Measurements from ENCODE around the gene ZCWPW2. TPM values are rescaled to one million over a fixed set of nuclear protein-coding genes. Genes with fewer than 3 reads are reported as not detected.

ZCWPW2 gene
- total and polyA plus RNA-seq, 10 donors, result 0.34 to 0.76 (median 0.37) TPM; not detected in 3

GRCh38 chr3:28467414-28467813 is 118.9 kb downstream of the ZCWPW2 start:
- no peaks in the 10 kb centered on the region for H3K27me3 ChIP-seq (replicated peaks in 1 of 7)
- DNase-seq, result no peak
- TF ChIP-seq POLR2A (IDR thresholded peaks at IDR 0.05) (no peak), CTCF (IDR thresholded peaks at IDR 0.05 in 8 of 11, conservative IDR thresholded peaks at IDR 0.05 in 3 of 11) (no peak), POLR2AphosphoS5 (IDR thresholded peaks at IDR 0.05) (no peak)
- H3K27ac ChIP-seq, result no peak overlapping the region
- no peaks in the 10 kb centered on the region for H3K36me3 ChIP-seq
- H3K4me1 ChIP-seq, result no peaks in the 10 kb centered on the region
- H3K4me3 ChIP-seq, result no peak overlapping the region
- H3K9me3 ChIP-seq, result peaks cover 0 to 23% (median 12%) of the 10 kb centered on the region in 8 donors
- intact Hi-C loops (cut with DNase I; ENCODE audit: low total_unique reads), result no loop called here
- WGBS, 5 donors, result 85 to 100% (median 89%) methylated on average over 1 of the region's 1 CpG

GRCh38 chr3:28476194-28476593 is 127.7 kb downstream of the ZCWPW2 start:
- Histone ChIP-seq H3K27ac (no peak overlapping the region), H3K4me3 (no peak overlapping the region), H3K27me3 (replicated peaks in 1 of 7) (no peaks in the 10 kb centered on the region), H3K9me3 (peaks cover 0 to 17% (median 11%) of the 10 kb centered on the region in 8 donors), H3K4me1 (no peaks in the 10 kb centered on the region), H3K36me3 (no peaks in the 10 kb centered on the region)
- intact Hi-C loops (cut with DNase I; ENCODE audit: low total_unique reads), result no loop called here
- DNase-seq, result no peak
- TF ChIP-seq POLR2AphosphoS5 (IDR thresholded peaks at IDR 0.05), result no peak
- TF ChIP-seq POLR2A (IDR thresholded peaks at IDR 0.05), result no peak
- peak in 6 of 11 experiments; percentile 8 to 55 (median 42) for TF ChIP-seq CTCF (IDR thresholded peaks at IDR 0.05 in 8 of 11, conservative IDR thresholded peaks at IDR 0.05 in 3 of 11)

GRCh38 chr3:28476764-28477163 is 128.2 kb downstream of the ZCWPW2 start:
- TF ChIP-seq POLR2A (IDR thresholded peaks at IDR 0.05), result no peak
- no peak for TF ChIP-seq CTCF (IDR thresholded peaks at IDR 0.05 in 8 of 11, conservative IDR thresholded peaks at IDR 0.05 in 3 of 11)
- TF ChIP-seq POLR2AphosphoS5 (IDR thresholded peaks at IDR 0.05), result no peak
- WGBS, 5 donors, result 76 to 86% (median 80%) methylated on average over 5 of the region's 5 CpGs
- Histone ChIP-seq H3K36me3 (no peaks in the 10 kb centered on the region), H3K4me1 (no peaks in the 10 kb centered on the region), H3K27me3 (replicated peaks in 1 of 7) (no peaks in the 10 kb centered on the region), H3K27ac (no peak overlapping the region), H3K9me3 (peaks cover 0 to 12% (median 6%) of the 10 kb centered on the region in 8 donors), H3K4me3 (no peak overlapping the region)
- no peak for DNase-seq
- intact Hi-C loops (cut with DNase I; ENCODE audit: low total_unique reads), result no loop called here

- no peaks in the 10 kb centered on the region for H3K36me3 ChIP-seq
- no peaks in the 10 kb centered on the region for H3K4me1 ChIP-seq
- H3K27me3 ChIP-seq (replicated peaks in 1 of 7), result no peaks in the 10 kb centered on the region
- no peak for DNase-seq
- peaks cover 0 to 29% (median 18%) of the 10 kb centered on the region in 8 donors for H3K9me3 ChIP-seq
- no peak for TF ChIP-seq POLR2A (IDR thresholded peaks at IDR 0.05)
- no peak for TF ChIP-seq CTCF (IDR thresholded peaks at IDR 0.05 in 8 of 11, conservative IDR thresholded peaks at IDR 0.05 in 3 of 11)
- TF ChIP-seq POLR2AphosphoS5 (IDR thresholded peaks at IDR 0.05), result no peak
- no peak overlapping the region for H3K27ac ChIP-seq
- H3K4me3 ChIP-seq, result no peak overlapping the region
- intact Hi-C loops (cut with DNase I; ENCODE audit: low total_unique reads), result no loop called here
Observed at GRCh38 chr3:28485164-28485563, 136.6 kb downstream of the ZCWPW2 start.

Measured in spleen (tissue), 11 donors.